B cell (primary cell): ENCODE results near the gene TTC8. TPM values are rescaled to one million over a fixed set of nuclear protein-coding genes. Genes with fewer than 3 reads are reported as not detected.

ENCODE experiments used
- ATAC-seq: fragments of 200-7000 bp; cut with Tn5 transposase; one replicate; pipeline ENCODE4 v1.10.0; 2021; ENCODE audit warnings: low read depth, mild to moderate bottlenecking, moderate number of reproducible peaks, moderate library complexity
- CTCF ChIA-PET: fragments of 350-600 bp; sonication (Branson Sonifier 250); formaldehyde crosslinking; loops from one replicate; lab custom pipeline; 2021; ENCODE audit warnings: antibody characterized with exemption, inconsistent platforms; lab: Charles Lee
- POLR2A ChIA-PET: fragments of 350-600 bp; sonication (Branson Sonifier 250); formaldehyde crosslinking; loops from one replicate; lab custom pipeline; 2021; ENCODE audit warnings: antibody characterized with exemption; lab: Charles Lee
- DNase-seq: peaks from one replicate; pipeline ENCODE4 v3.0.0; 2013
- H2AFZ ChIP-seq: 2 replicates; pipeline ENCODE4 v1.6.1; 2012; ENCODE audit warnings: mild to moderate bottlenecking, low read depth, low read length; ENCODE audit not compliant: insufficient read depth, poor library complexity, severe bottlenecking
- H3K27ac ChIP-seq, 2 donors: 1 replicate in 1 of 2; 2 replicates in 1 of 2; pipeline ENCODE4 v1.5.1; 2012 to 2013; ENCODE audit warnings: low read length in 2 of 2, mild to moderate bottlenecking in 2 of 2, moderate library complexity in 1 of 2
- H3K27me3 ChIP-seq, 4 experiments: fragments of 200-600 bp in 1 of 4; sonication (generic) in 1 of 4; replicated peaks in 1 of 4; 1 replicate in 2 of 4; 2 replicates in 2 of 4; pipeline versions ENCODE4 v1.6.1 to v1.7.0; 2013 to 2016; ENCODE audit warnings: low read length in 3 of 4, mild to moderate bottlenecking in 2 of 4, mixed read lengths in 1 of 4, moderate library complexity in 1 of 4; ENCODE audit not compliant: insufficient read depth in 4 of 4, control insufficient read depth in 3 of 4; ENCODE audit errors: control extremely low read depth in 1 of 4
- H3K36me3 ChIP-seq, 2 experiments: replicated peaks in 1 of 2; 1 replicate in 1 of 2; 2 replicates in 1 of 2; pipeline versions ENCODE4 v1.6.1 to v1.7.1; 2013; ENCODE audit warnings: low read length in 1 of 2; ENCODE audit not compliant: insufficient read depth in 2 of 2, control insufficient read depth in 1 of 2; ENCODE audit errors: control extremely low read depth in 1 of 2, extremely low read depth in 1 of 2
- H3K4me1 ChIP-seq, 2 donors: fragments of 200-600 bp in 1 of 2; sonication (generic) in 1 of 2; 1 replicate in 1 of 2; 2 replicates in 1 of 2; pipeline versions ENCODE4 v1.5.1 to v1.6.1; 2013 to 2017; ENCODE audit warnings: low read length in 2 of 2; ENCODE audit not compliant: control insufficient read depth in 2 of 2, insufficient read depth in 2 of 2
- H3K4me2 ChIP-seq: replicated peaks from 2 replicates; pipeline ENCODE3; 2012; ENCODE audit warnings: mild to moderate bottlenecking, low read depth, low read length; ENCODE audit not compliant: poor library complexity, severe bottlenecking
- H3K4me3 ChIP-seq, 5 experiments: fragments of 200-600 bp in 1 of 5; sonication (generic) in 1 of 5; 1 replicate in 3 of 5; 2 replicates in 2 of 5; pipeline versions ENCODE4 v1.5.1 to v1.7.0; 2011 to 2016; ENCODE audit warnings: low read length in 4 of 5, mild to moderate bottlenecking in 4 of 5, low read depth in 2 of 5, control low read depth in 1 of 5, moderate library complexity in 1 of 5; ENCODE audit not compliant: insufficient read depth in 1 of 5; ENCODE audit errors: control extremely low read depth in 1 of 5, extremely low read depth in 1 of 5
- H3K79me2 ChIP-seq: fragments of 200-600 bp; sonication (generic); one replicate; pipeline ENCODE4 v1.6.0; 2016; ENCODE audit warnings: low read length; ENCODE audit not compliant: control insufficient read depth, insufficient read depth
- H3K9ac ChIP-seq: fragments of 200-600 bp; sonication (generic); 2 replicates; pipeline ENCODE4 v1.6.1; 2017; ENCODE audit warnings: mild to moderate bottlenecking, low read length, moderate library complexity
- H3K9me3 ChIP-seq, 3 donors: one replicate each; pipeline versions ENCODE4 v1.6.1 to v1.7.1; 2013; ENCODE audit warnings: low read length in 2 of 3; ENCODE audit not compliant: control insufficient read depth in 2 of 3, insufficient read depth in 1 of 3; ENCODE audit errors: control extremely low read depth in 1 of 3
- H4K20me1 ChIP-seq: 2 replicates; pipeline ENCODE4 v1.6.0; 2012; ENCODE audit warnings: mild to moderate bottlenecking, low read length; ENCODE audit not compliant: insufficient read depth, control insufficient read depth, poor library complexity, severe bottlenecking
- H3K27ac Mint-ChIP-seq: one replicate; pipeline ENCODE4 v1.8.0; 2021; ENCODE audit warnings: mixed read lengths
- H3K27me3 Mint-ChIP-seq: one replicate; pipeline ENCODE4 v1.8.0; 2021; ENCODE audit warnings: mixed read lengths
- H3K4me1 Mint-ChIP-seq: one replicate; pipeline ENCODE4 v1.8.0; 2021; ENCODE audit warnings: mixed read lengths
- H3K4me3 Mint-ChIP-seq: one replicate; pipeline ENCODE4 v1.8.0; 2021; ENCODE audit warnings: mixed read lengths
- H3K9me3 Mint-ChIP-seq: one replicate; pipeline ENCODE4 v1.8.0; 2022; ENCODE audit warnings: mixed read lengths; ENCODE audit not compliant: insufficient read depth
- EZH2 ChIP-seq: IDR thresholded peaks from 2 replicates; pipeline ENCODE4 v1.6.1; 2012; ENCODE audit warnings: borderline replicate concordance, low read depth, mild to moderate bottlenecking, moderate library complexity, low read length; ENCODE audit not compliant: insufficient read depth, poor library complexity, severe bottlenecking
- WGBS: methylation state at CpG from one replicate; pipeline ENCODE4 v1.1.5; 2013; ENCODE audit warnings: missing lambda C conversion rate; ENCODE audit not compliant: insufficient coverage; 5-methylcytosine and 5-hydroxymethylcytosine counted together
- intact Hi-C: fragments of 100-400 bp; cut with micrococcal nuclease; formaldehyde crosslinking; loops from one replicate; pipeline ENCODE4 v1.10.0; 2022
- polyA plus RNA-seq: library from polyadenylated mRNA; depleted of rRNA; stranded (reverse); fragments of >200 nt; gene quantifications from 2 replicates; pipeline ENCODE4 v1.2.3, GENCODE V29; 2012
- total RNA-seq, 2 donors: library from RNA; stranded (reverse); fragments of 120-200 nt in 1 of 2; gene quantifications; 1 replicate in 1 of 2; 2 replicates in 1 of 2; pipeline versions ENCODE4 v1.2.3 to v1.2.4, GENCODE V29; 2013 to 2022
- TF ChIP-seq, protein P1 (sequence below): fragments of 200-600 bp; IDR thresholded peaks from one replicate; pipeline ENCODE4 v1.8.0; 2022; ENCODE audit warnings: antibody characterized with exemption, mild to moderate bottlenecking

Gene TTC8
- total and polyA plus RNA-seq, 2 donors (not counting 1 experiment from before 2014, with no cell fraction given) = 2.7 to 7.2 TPM

DNA sequence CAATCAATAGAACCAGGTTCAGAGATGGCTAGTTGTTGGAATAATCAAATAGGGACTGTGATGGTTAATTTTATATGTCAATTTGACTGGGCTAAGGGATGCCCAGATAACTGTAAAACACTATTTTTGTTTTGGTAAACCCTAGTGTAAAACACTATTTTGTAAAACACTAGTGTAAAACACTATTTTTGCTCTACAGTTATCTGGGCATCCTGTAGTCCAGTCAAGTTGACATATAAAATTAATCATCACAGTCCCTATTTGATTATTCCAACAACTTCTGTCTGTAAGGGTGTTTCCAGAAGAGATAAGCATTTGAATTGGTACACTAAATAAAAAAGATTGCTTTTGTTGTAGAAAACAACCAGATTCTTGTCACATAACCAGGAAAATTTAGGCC, 16.1 kb upstream of the TTC8 start:
- Mint-ChIP-seq H3K27me3 (peaks cover 54% of the 10 kb centered on the region), H3K27ac (no peak overlapping the region), H3K4me3 (no peak overlapping the region), H3K4me1 (no peaks in the 10 kb centered on the region), H3K9me3 (peaks cover 7% of the 10 kb centered on the region)
- Histone ChIP-seq H3K4me3 (no peak overlapping the region), H3K9ac (no peak overlapping the region), H3K4me2 (no peak overlapping the region), H3K79me2 (no peaks in the 10 kb centered on the region), H3K36me3 (no peaks in the 10 kb centered on the region), H2AFZ (no peak overlapping the region), H3K27me3 (peaks cover 0 to 24% (median 4%) of the 10 kb centered on the region in 4 experiments), H3K9me3 (peaks cover 0 to 11% (median 6%) of the 10 kb centered on the region in 3 donors), H3K27ac (no peak overlapping the region), H3K4me1 (no peaks in the 10 kb centered on the region), H4K20me1 (no peaks in the 10 kb centered on the region)
- POLR2A ChIA-PET = no interaction called here
- no peak for ATAC-seq
- DNase-seq = no peak
- intact Hi-C loops = no loop called here
- TF ChIP-seq, protein P1, sequence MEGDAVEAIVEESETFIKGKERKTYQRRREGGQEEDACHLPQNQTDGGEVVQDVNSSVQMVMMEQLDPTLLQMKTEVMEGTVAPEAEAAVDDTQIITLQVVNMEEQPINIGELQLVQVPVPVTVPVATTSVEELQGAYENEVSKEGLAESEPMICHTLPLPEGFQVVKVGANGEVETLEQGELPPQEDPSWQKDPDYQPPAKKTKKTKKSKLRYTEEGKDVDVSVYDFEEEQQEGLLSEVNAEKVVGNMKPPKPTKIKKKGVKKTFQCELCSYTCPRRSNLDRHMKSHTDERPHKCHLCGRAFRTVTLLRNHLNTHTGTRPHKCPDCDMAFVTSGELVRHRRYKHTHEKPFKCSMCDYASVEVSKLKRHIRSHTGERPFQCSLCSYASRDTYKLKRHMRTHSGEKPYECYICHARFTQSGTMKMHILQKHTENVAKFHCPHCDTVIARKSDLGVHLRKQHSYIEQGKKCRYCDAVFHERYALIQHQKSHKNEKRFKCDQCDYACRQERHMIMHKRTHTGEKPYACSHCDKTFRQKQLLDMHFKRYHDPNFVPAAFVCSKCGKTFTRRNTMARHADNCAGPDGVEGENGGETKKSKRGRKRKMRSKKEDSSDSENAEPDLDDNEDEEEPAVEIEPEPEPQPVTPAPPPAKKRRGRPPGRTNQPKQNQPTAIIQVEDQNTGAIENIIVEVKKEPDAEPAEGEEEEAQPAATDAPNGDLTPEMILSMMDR = no peak
- no peak for TF ChIP-seq EZH2
- CTCF ChIA-PET = no interaction called here

DNA sequence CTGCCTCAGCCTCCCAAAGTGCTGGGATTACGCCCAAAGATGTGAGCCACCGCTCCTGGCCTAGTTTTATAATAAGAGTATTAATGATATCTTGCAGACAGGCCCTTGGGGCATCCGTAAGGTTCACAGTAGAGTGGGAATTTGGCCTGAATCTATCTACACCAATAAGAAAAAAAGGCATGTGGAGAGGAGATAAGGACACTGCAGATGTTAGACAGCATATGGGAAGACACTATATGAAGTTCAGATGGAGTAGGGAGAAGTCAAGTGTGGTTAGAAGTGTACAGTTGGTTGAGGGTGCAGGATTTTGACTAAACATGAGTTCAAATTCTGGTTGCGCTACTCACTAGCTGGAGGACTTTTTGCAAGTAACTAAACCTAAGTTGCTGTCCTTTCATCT, 8.5 kb upstream of the TTC8 start:
- Histone ChIP-seq H3K27ac (no peak overlapping the region), H3K9ac (no peak overlapping the region), H3K36me3 (no peaks in the 10 kb centered on the region), H2AFZ (no peak overlapping the region), H3K9me3 (no peaks in the 10 kb centered on the region), H3K4me1 (peaks cover 0 to 5% of the 10 kb centered on the region in 2 donors), H3K4me3 (no peak overlapping the region), H3K79me2 (no peaks in the 10 kb centered on the region), H3K4me2 (no peak overlapping the region), H4K20me1 (no peaks in the 10 kb centered on the region), H3K27me3 (peaks cover 0 to 9% (median 2%) of the 10 kb centered on the region in 4 experiments)
- H3K27me3 Mint-ChIP-seq = peaks cover 55% of the 10 kb centered on the region
- ATAC-seq (no peak), DNase-seq (no peak)
- CTCF ChIA-PET = no interaction called here
- H3K4me1 Mint-ChIP-seq = peaks cover 7% of the 10 kb centered on the region
- no peak overlapping the region for H3K27ac Mint-ChIP-seq
- intact Hi-C loops = no loop called here
- TF ChIP-seq, protein P1 = no peak
- no peak for TF ChIP-seq EZH2
- H3K4me3 Mint-ChIP-seq = no peak overlapping the region
- POLR2A ChIA-PET = no interaction called here
- no peaks in the 10 kb centered on the region for H3K9me3 Mint-ChIP-seq
- WGBS = 100% methylated on average over 2 of the region's 4 CpGs
